Lower leg skin (tissue), 4 donors: Measurements from ENCODE around the gene STRIP2. TPM values are rescaled to one million over a fixed set of nuclear protein-coding genes. Genes with fewer than 3 reads are reported as not detected.

ENCODE experiments used
- DNase-seq, 2 donors: peaks; one replicate each; pipeline ENCODE4 v3.0.0-alpha.2; 2019; ENCODE audit warnings: low spot score in 2 of 2
- H3K4me3 ChIP-seq: fragments of 200-600 bp; sonication (generic); 2 replicates; pipeline ENCODE4 v1.5.1; 2017; ENCODE audit warnings: mild to moderate bottlenecking, low read depth; ENCODE audit not compliant: poor library complexity, severe bottlenecking
- POLR2A ChIP-seq, 2 donors: fragments of 450-650 bp; IDR thresholded peaks; one replicate each; pipeline ENCODE4 v1.6.1; 2016 to 2017; ENCODE audit warnings: antibody characterized with exemption in 2 of 2, mild to moderate bottlenecking in 1 of 2, moderate library complexity in 1 of 2
- WGBS, 2 donors: methylation state at CpG; one replicate each; pipeline ENCODE4 v1.1.5; 2018; 5-methylcytosine and 5-hydroxymethylcytosine counted together
- intact Hi-C: fragments of 100-400 bp; cut with DNase I; formaldehyde crosslinking; loops from one replicate; pipeline ENCODE4 v1.15.0; 2023; ENCODE audit warnings: low total_unique reads
- total RNA-seq, 4 donors: library from RNA; depleted of rRNA; stranded (reverse); fragments of >200 nt; gene quantifications; one replicate each; pipeline ENCODE4 v1.1.0, GENCODE V29; 2016
- TF ChIP-seq, protein P1 (sequence below), 3 donors: fragments of 450-650 bp; IDR thresholded peaks; one replicate each; pipeline ENCODE4 v1.5.1; 2016; ENCODE audit warnings: antibody characterized with exemption in 3 of 3, mild to moderate bottlenecking in 3 of 3, moderate library complexity in 2 of 3

The STRIP2 gene
- total RNA-seq, 4 donors from 2014 or later: 0.30 to 1.4 (median 0.79) TPM

DNA sequence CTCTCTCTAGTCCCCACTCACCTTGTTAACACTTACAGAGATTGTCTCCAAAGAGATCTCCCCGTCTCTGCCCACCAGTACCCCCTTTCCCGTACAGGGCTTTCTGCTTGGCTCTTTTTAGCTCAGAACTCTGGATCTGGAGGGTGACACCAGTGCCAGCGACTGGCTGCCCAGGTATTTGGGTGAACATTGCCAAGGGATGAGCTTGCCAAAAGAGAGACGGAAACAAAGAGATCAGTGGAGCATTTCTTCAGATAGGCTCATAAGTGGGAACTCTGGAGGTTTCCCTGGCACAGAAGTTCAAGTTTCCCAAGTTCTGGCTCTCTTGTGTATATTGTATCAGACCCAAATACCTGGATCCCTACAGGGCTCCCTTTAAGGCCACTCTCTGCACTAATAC, 30.0 kb downstream of the STRIP2 start:
- TF ChIP-seq POLR2A (IDR thresholded peaks at IDR 0.05): no peak
- TF ChIP-seq, protein P1, sequence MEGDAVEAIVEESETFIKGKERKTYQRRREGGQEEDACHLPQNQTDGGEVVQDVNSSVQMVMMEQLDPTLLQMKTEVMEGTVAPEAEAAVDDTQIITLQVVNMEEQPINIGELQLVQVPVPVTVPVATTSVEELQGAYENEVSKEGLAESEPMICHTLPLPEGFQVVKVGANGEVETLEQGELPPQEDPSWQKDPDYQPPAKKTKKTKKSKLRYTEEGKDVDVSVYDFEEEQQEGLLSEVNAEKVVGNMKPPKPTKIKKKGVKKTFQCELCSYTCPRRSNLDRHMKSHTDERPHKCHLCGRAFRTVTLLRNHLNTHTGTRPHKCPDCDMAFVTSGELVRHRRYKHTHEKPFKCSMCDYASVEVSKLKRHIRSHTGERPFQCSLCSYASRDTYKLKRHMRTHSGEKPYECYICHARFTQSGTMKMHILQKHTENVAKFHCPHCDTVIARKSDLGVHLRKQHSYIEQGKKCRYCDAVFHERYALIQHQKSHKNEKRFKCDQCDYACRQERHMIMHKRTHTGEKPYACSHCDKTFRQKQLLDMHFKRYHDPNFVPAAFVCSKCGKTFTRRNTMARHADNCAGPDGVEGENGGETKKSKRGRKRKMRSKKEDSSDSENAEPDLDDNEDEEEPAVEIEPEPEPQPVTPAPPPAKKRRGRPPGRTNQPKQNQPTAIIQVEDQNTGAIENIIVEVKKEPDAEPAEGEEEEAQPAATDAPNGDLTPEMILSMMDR (IDR thresholded peaks at IDR 0.05): no peak
- no peak for DNase-seq
- 68 to 78% methylated on average over 4 of the region's 4 CpGs for WGBS, 2 donors
- H3K4me3 ChIP-seq: no peak overlapping the region
- intact Hi-C loops: no loop called here

DNA sequence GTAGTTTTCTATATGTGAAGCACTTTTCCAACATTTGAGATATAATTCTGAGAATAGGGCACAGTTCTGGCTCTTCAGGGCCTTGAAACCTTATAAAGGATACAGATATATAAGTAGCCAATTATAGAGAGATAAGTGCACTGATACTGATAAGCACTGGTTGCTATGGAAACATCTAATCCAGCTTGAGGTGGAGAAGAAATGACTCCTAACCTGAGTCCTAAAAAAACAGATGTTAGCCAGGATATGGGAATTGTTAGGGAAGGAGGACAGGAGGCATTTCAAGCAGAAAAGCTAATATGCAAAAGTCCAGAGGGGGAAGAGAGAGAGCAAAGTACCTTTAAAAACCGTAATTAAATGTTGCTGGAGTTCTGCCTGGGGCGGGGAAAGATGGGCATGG, 30.8 kb downstream of the STRIP2 start:
- WGBS, 2 donors: 50 to 52% methylated on average over 2 of the region's 2 CpGs

DNA sequence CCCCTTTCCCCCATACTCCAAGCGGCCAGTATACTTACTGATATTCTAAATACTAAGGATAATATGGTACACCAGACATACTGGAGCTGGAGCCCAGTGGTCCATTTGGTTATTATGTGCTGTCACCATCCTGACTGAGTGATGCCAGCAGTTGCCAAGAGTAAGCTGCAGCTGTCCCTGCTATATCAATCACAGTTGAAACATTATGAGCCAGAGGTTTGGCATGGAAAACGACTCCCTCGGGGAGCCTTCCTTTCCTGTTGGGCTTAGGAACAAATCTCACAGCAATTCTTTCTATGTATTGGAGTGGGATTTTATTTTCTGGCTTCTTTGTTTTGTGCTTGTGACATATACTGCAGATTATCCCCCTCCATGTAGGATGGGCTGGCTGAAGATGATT, 32.6 kb downstream of the STRIP2 start:
- TF ChIP-seq, protein P1 (IDR thresholded peaks at IDR 0.05): no peak
- no peak for DNase-seq
- no peak overlapping the region for H3K4me3 ChIP-seq
- 60 to 74% methylated on average over 3 of the region's 3 CpGs for WGBS, 2 donors
- intact Hi-C loops: no loop called here

More for the DNA sequence above, 30.8 kb downstream of the STRIP2 start:
- no peak for TF ChIP-seq POLR2A (IDR thresholded peaks at IDR 0.05)
- TF ChIP-seq, protein P1 (IDR thresholded peaks at IDR 0.05): no peak
- H3K4me3 ChIP-seq: no peak overlapping the region
- intact Hi-C loops: no loop called here
- no peak for DNase-seq

DNA sequence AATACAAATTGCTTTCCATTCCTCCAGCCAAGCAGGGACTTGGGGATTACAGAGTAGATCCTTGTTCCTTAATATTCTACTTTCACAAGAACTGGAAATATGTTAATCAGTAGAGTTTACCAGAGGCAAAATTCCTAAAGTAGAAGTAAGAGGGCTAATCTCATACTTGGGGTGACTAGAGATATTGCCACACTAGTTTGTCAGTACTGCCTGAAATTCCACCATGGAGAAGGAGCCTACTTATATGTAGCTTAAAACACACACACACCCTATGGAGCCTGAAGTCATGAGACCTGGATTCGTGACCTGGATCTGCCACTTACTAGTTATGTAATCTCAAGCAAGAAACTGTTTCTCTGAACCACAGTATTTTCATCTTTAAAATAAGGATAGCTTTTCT, 33.9 kb downstream of the STRIP2 start:
- 44 to 55% methylated on average over 1 of the region's 1 CpG for WGBS, 2 donors
- intact Hi-C loops: no loop called here
- no peak for DNase-seq
- no peak for TF ChIP-seq POLR2A (IDR thresholded peaks at IDR 0.05)
- TF ChIP-seq, protein P1 (IDR thresholded peaks at IDR 0.05): no peak
- H3K4me3 ChIP-seq: no peak overlapping the region

DNA sequence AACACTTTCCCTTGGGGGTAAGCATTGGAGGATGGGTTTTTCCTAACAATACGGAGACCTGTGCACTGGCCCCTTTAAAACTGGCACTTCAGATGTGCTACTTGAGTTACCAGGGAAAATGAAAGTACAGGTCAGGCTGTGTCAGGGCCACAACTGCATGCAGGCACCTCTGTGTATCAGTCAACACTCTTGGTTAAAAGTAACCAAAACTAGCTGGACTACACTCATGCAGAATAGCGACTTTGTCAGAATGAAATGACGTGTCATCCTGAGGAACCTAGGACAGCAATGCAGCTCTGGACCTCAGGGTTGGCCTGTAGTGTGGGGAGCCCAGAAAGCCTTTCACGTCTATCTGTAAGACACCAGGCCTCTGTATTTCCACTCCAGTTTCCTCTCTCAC, 34.3 kb downstream of the STRIP2 start:
- 68 to 86% methylated on average over 4 of the region's 4 CpGs for WGBS, 2 donors
- TF ChIP-seq, protein P1 (IDR thresholded peaks at IDR 0.05): no peak
- TF ChIP-seq POLR2A (IDR thresholded peaks at IDR 0.05): no peak
- intact Hi-C loops: no loop called here
- H3K4me3 ChIP-seq: no peak overlapping the region
- DNase-seq: no peak

DNA sequence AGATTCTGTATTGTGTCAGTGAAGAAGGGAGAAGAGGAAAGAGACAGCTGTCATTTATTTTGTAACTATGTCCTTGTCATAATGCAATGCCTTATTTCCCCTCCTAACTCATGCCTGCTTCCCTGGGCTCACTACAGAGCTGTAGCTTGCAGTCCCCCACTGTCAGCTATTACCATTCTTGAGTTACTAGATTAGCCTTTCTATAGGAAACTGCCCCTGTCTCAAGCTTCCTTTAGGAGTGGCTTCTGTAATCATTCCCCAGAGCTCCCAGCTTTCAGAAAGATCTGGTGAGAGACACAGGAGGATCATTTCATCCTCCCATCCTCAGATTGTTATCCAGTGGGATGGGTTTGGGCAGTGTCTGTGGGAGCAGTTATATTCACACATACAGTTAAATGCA, 35.7 kb downstream of the STRIP2 start:
- TF ChIP-seq, protein P1 (IDR thresholded peaks at IDR 0.05): no peak
- TF ChIP-seq POLR2A (IDR thresholded peaks at IDR 0.05): no peak
- no peak for DNase-seq
- H3K4me3 ChIP-seq: no peak overlapping the region
- intact Hi-C loops: no loop called here
